GM19468 (cell line): Measurements from ENCODE around the gene PHKA1.
"Not testable (repeated sequence)": the region's sequence is repeated elsewhere in the genome, so short reads cannot be mapped to it uniquely, and the experiment has no call there.

Source experiments
- ATAC-seq: cut with Tn5 transposase; IDR thresholded peaks from one replicate; pipeline ENCODE4 v1.9.1; 2021; ENCODE audit warnings: mild to moderate bottlenecking, moderate library complexity, moderate number of reproducible peaks; ENCODE audit not compliant: unreplicated experiment; ENCODE audit errors: extremely low read depth

Gene PHKA1

DNA sequence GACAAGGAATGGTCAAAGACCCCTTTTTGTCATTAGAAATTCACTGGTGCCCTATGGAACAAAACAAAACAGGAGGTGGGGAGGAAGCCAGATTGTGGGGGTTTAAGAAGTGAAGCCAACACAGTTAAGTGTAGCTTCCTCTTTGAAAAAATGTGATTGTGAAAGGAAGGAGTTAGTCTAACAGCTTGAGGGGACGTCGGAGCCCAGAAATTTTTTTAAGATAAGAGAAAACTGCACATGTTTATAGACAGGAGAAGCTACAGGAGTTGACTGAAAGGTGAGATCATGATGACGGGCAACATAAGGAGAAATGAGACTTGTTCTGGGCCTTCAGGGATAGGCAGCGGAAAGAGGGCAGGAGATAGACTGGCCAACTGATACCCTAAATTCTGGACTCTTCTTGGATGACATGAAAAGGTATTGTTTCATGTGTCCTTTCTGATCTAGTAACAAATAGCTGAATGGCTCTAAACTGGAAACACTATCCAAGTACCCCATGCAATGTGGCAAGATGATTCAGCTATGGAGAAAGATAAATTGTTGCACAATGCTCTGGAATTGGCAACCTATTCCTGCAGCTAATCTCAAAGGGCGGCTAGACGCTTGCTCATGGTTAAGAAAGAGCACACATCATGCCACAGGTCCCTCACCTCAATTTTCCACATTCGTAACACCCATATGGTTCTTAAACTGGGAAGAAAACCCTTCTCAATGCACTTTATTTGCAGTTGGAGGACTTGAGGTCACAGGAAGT lies 137.8 kb downstream of the PHKA1 start:
- ATAC-seq, result no peak

DNA sequence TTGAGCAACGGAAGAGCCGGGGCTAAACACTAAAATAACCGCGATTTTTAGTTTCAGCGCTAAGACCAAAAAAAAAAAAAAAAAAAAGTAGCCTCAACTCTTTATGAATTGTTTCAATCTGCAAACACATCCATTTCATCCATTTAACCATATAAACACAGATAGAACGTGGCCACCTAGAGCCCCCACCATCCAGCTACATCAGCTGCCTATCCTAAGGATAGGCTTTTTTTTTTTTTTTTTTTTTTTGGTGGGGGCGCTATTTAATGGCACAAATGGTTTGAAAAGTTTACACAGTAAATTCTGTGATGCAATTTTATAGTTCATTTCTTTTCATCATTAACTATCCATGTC lies 141.0 kb downstream of the PHKA1 start:
- no peak for ATAC-seq

DNA sequence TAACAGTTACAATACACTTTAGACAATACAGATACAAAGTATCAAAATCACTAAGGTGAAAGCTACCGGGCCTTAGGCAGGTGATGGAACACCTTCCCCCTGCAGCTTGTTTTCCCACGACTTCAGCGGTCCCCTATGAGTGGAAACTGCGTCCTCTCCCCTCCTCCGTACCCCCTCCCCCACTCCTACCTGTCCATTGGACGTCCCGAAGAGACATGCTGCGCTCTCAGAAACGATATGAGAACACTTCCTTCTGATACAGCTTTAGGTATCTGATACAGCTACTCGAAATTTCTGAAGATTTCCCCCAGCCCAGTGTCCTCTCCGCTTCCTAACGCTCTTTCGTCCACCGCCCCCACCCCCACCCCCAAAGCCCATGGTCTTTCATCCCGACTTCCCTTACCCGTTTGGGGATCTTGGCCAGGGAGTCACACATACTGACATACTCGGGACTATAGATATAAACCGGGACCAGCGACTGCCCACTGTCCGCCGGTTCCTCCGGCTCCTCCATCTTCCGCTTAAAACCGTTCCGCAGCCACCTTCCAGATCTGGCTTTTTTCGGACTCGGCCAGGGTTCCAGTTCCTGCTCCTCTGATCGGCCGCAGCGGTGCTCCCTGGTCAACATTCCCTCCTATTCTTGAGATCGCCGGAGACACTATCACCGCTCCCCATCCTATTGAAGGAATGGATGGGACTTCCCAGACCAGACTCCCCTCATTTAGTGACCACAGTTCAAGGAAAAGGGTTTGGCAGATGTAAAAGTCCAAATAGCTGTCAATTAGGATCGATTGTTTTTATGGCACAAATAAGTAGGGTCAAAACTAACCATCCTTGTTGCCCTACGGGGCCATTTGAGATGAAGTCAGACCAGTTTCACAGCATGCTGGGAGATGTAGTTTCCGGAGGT lies 141.6 kb downstream of the PHKA1 start, which contains the start of gene HDAC8:
HDAC8 (minus strand) TSS at position 596 of the 910 bp plus-strand sequence; CDS start at position 514, 82 bp downstream.
- ATAC-seq, result peak; percentile 55

DNA sequence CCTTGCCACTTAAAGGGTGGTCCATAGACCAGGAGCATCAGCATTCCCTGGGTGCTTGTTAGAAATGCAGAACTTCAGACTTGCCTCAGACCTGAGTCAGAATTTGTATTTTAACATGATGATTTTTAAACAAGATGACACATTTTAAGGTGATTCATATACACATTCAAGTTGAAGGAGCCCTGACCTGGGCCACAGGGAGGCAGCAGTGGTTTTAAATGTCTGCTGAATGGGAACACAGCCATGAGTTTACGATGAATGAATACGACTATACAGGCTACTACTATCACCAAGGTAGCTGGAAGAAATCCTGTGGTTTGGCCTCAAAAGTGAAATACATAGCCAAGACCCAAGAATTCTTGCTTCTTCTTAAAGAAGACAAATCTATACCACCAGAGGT lies 144.3 kb downstream of the PHKA1 start:
- ATAC-seq, result no peak

DNA sequence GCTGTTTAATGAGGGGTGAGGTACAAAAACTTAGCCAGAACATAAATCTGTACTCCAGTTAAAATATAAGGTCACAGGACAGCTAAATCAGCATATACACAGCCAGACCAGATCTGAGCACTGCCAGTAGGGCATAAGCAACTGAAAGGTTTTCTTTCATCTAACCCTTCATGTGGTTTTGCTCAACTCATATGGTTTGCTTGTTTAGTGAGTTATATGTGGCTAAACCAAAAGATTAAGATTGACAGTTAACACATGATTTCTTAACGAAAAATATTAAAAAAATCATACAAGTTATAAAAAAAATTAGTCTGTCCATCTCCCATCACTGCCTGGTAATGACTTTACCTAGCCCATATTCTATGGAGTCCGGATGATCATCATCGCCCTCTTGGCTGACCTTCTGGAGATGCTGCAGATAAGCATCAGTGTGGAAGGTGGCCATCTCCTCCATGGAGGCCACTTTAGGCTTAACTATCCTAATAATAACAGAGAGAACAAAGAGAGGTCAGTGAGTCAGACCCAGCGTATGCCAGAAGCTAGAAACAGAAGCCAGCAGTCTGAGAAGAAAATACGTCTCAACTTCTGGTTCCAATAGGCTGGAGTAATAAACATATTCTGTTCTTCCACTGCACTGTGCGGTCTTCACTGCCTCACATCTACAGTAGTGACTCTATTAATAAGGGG lies 145.6 kb downstream of the PHKA1 start:
- ATAC-seq, result no peak

DNA sequence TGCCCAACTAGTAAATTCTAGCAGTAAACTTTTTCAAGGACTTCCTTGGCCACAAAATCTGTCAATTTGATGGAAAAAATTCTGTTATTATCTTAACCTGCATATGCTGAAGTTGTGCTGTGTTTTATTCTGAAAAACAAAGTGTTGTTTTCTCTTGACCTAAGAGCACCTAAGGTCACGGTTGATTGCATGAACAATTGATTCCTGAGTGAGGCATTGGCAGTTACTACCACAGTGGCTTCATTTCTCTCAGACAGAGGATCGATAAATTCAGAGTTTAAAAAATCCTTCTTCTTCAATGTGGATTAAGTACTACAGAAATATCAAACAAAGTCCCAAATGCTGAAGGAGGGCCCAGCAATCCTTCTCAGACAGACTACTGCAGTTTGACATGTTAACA lies 147.7 kb downstream of the PHKA1 start:
- no peak for ATAC-seq

DNA sequence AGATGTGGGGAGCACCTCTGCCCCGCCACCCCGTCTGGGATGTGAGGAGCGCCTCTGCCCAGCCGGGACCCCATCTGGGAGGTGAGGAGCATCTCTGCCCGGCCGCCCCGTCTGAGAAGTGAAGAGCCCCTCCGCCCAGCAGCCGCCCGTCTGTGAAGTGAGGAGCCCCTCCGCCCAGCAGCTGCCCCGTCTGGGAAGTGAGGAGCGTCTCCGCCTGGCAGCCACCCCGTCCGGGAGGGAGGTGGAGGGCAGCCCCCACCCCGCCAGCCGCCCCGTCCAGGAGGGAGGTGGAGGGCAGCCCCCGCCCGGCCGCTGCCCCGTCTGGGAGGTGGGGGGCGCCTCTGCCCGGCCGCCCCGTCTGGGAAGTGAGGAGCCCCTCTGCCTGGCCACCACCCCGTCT lies 154.5 kb downstream of the PHKA1 start:
- not testable (repeated sequence) for ATAC-seq

DNA sequence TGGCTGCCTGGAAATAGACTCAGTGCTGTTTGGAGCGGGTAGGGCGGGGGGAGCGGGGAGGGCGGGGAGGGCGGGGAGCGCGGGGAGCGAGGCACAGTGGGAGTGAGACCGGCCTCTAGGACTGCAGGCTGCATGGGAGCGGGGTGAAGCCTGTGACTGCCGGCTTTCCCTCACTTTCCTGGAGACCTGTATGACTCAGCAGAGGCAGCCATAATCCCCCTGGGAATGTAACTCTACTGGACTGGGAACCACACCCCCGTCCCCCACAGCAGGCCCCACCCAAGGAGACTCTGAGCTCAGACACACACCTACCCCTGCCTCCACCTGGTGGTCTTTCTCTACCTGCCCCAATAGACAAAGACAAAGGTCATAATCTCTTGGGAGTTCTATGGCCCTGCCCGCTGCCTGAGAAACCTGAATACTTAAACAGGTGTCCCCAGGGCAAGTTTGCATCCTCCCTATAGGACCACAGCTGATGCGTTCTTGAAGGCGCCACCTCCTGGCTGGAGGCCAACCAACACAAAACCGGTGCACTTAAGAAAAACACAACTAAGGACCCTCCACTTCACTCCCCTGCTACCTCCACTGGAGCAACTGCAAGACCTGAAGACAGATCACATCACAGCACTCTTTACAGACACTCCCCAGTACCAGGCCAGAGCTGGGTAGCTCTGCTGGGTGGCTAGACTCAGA lies 159.5 kb downstream of the PHKA1 start:
- no peak for ATAC-seq

DNA sequence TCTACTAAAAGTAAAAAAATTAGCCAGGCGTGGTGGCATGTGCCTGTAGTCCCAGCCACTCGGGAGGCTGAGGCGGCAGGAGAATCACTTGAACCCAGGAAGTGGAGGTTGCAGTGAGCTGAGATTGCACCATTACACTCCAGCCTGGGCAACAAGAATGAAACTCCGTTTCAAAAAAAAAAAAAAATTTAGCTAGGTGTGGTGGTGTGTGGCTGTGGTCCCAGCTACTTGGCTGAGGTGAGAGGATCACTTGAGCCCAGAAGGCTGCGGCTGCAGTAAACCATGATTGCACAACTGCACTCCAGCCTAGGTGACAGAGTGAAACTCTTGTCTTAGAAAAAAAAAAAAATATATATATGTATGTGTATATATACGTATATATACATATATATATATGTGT lies 161.7 kb downstream of the PHKA1 start:
- not testable (repeated sequence) for ATAC-seq

DNA sequence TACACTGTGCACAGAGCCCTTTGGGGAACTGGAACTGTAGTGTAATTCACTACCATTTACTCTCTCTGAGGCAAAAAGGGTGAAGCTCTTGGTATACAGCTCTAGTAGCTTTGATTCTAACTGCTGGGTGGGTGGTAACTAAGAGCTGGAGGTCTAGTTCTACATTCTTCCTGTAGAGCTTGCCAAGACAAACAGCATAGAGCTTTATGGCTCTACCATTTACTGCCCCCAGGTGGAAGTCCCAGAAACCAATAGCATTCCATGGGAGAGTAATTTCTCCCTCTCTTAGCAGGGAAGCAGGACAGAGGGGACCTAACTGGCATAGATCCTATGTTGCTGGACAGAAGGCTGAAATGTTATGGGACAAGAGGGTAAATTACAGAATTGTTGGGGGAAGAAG lies 168.1 kb downstream of the PHKA1 start:
- ATAC-seq, result no peak

DNA sequence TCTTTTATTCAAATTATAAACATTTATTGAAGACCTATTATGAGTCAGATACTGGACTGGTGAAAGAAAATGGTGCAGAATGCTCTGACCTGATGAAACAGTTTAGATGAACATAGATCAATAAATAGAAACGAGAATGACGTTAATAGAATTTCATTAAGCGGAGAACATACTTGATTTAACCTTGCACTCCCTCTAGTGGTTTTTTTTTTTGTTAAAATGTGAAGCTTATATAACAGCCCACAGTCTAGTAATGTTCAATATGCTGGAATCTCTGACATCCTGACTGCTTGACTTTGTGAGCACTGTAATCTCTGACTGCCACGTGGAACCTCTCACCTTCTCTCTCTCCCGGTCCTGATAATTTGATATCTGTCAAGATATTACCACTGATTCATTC lies 173.8 kb downstream of the PHKA1 start:
- ATAC-seq, result no peak

DNA sequence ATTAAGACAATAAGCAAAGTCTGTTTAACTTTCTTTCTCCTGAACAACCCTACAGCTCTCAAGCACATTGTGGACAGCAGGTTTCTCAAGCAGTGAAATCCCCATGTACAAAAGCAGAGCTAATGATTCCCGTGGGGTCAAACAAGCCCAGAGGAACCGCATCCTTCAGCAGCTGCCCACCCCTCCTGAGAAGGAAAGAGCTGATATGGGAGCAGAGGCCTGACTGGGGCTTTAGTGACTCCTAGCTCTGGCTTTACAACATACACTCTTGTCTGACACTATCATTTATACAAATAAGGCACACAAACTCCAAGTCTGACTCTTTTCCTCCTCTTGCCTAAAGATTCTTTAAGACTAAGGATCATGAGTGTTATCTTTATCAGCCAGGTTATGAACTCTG lies 174.3 kb downstream of the PHKA1 start:
- no peak for ATAC-seq

DNA sequence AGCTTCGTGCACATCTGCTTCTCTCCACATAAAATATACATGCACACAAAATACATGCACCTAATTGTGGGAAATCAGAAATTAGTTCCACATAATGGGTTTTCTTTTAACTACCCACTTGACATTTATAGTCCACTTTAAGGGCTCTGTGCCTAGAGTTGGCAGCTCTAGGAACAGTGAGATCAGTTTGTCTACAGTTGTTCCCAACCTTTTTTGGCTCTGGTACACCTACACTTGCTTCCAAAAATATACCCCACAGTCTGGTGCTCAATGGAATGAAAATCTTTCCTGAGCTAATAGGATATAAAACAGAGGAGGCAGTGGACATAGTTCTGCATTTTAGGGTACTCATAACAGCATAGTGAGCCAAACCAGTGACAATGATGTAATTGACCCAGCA lies 177.6 kb downstream of the PHKA1 start:
- ATAC-seq, result no peak

DNA sequence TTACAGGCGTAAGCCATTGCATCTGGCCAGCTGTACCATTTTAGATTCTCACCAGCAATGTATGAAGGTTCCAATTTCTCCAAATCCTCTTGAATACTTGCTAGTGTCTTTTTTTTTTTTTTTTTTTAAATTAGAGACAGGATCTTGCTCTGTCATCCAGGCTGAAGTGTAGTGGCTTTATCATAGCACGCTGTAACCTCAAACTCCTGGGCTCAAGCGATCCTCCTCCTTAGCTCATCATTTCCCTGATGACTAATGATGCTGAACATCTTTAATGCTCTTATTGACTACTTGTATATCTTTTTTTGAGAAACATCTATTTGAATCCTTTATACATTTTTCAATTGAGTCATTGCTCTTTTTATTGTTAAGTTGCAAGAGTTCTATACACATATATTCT lies 181.7 kb downstream of the PHKA1 start:
- ATAC-seq, result no peak
